ENCODE data around the gene SMIM10.
"Not testable (repeated sequence)": the region's sequence is repeated elsewhere in the genome, so short reads cannot be mapped to it uniquely, and the experiment has no call there.

Gene SMIM10

DNA sequence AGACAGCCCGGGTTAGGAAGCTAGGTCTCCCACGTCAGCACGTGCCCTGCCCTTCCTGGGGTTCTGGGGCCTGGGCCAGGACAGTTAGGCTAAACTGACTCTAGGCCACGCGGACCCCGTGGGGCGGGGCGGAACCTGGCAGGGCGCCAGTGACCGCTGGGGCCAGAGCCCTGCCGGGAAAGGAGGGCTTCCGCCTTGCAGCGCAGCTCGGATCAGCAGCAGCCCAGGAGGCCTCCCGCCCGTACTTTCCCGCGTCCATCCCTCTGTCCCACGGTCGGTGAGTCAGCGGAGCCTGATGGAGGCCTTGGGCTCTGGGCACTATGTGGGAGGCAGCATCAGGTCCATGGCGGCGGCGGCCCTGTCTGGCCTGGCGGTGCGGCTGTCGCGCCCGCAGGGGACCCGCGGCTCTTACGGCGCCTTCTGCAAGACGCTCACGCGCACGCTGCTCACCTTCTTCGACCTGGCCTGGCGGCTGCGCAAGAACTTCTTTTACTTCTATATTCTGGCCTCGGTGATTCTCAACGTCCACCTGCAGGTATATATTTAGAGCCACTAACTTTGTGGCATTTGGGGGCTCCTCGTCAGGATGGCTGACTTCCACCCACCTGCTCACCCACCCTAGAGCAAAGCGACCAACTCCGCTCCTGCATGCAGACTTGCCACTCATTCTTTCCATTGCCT lies at the start of gene SMIM10:
Gene SMIM10, plus strand, starts transcription at position 191 of the 681 bp plus-strand sequence. Its CDS starts 105 bp downstream, at position 296.
- peak; percentile 16 for DNase-seq (ENCODE audit: low spot score)

DNA sequence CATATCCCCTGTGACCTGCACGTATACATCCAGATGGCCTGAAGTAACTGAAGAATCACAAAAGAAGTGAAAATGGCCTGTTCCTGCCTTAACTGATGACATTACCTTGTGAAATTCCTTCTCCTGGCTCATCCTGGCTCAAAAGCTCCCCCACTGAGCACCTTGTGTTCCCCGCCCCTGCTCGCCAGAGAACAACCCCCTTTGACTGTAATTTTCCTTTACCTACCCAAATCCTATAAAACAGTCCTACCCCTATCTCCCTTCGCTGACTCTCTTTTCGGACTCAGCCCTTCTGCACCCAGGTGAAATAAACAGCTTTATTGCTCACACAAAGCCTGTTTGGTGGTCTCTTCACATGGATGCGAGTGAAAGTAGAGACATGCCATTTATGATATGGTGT lies 44.4 kb upstream of the SMIM10 start:
- not testable (repeated sequence) for DNase-seq (ENCODE audit: low spot score)

DNA sequence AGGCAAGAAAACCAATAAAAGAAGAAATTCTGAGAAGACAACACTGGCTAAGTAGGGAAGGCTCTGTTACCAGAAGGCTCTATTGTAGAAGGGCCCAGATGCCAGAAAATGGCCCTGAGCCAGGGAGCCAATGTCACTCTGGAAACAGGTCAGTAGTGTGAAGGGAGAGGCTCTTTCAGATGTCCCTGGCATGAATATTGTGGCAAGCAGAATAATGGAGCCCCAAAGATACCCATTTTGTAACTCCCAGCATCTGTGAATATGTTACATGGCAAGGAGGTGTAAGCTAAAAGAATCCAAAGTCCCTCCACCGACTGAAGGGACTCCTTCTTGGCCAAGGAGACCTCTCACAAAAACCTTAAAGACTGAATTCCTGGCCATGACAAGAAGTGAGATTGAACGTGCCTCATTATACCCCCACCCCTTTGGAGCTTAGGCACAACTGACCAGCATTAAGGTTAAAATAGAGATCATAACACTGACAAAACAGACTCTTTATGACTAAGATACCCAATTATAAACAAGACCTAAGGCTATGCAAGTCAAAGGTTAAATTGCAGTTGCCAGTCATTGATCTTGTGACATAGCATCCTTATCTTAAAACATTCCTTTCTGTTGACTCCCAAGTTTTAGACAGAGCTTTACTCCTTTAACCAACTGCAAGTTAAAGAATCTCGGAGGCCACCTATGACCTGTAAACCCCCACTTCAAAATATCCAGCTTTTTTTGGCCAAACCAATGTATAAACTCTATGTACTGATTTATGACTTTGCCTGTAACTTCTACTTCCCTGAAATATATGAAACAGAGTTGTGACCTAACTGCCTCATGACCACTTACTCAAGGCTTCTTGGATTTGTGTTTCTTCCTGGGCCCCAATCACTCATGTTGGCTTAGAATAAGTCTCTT lies 42.2 kb upstream of the SMIM10 start:
- DNase-seq (ENCODE audit: low spot score): no peak

DNA sequence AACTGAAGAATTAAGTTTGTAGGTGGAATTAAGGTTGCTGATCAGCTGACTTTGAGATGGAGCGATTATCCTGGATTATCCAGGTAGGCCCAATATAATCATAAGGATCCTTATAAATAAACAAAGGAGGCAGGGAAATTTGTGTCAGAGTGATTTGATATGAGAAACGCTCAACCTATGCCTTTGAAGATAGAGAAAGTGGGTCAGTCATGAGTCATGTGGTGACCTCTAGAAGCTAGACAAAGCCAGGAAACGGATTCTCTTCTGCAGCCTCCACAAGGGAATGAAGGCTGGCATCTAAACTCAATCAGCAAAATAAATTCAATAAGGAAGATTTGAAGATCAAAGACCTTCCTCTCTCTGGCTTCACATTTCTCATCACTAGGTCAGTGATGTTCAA lies 41.5 kb upstream of the SMIM10 start:
- no peak for DNase-seq (ENCODE audit: low spot score)

DNA sequence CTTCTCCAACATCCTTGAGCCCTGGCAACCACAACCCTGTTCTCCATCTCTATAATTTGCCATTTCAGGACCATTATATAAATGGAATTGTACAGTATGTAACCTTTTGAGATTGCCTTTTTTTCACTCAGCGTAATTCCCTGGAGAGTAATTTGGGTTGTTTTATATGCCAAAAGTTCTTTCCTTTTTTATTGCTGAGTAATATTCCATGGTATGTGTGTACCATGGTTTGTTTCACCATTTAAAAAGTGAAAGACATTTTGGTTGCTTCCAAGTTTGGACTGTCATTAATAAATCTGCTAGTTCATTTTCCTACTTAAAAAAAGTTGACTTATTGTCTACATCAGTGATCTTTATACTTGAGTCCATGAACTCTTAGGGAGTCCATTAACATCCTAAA lies 33.0 kb upstream of the SMIM10 start:
- DNase-seq (ENCODE audit: low spot score): no peak

DNA sequence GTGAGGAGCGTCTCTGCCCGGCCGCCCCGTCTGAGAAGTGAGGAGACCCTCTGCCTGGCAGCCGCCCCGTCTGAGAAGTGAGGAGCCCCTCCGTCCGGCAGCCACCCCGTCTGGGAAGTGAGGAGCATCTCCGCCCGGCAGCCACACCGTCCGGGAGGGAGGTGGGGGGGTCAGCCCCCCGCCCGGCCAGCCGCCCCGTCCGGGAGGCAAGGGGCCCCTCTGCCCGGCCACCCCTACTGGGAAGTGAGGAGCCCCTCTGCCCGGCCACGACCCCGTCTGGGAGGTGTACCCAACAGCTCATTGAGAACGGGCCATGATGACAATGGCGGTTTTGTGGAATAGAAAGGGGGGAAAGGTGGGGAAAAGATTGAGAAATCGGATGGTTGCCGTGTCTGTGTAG lies 30.4 kb upstream of the SMIM10 start:
- not testable (repeated sequence) for DNase-seq (ENCODE audit: low spot score)

DNA sequence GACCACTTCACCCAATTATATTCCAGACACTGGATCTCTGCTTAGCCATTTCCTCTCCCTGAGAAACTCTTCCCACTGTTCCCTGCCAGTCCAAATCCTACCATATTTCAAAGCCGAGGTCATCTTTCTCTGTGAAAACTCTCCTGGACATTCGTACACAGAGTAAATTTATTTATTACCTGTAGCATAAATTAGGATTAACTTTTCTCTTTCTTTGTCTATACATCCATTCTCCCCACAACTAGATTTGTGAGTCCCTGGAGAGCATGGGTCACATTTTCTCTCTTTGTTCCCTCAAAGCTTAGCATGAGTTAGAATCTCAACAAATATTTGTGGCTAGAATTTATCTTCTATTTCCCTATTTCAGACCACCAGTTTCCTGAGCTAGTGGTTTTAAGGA lies 27.8 kb upstream of the SMIM10 start:
- no peak for DNase-seq (ENCODE audit: low spot score)

DNA sequence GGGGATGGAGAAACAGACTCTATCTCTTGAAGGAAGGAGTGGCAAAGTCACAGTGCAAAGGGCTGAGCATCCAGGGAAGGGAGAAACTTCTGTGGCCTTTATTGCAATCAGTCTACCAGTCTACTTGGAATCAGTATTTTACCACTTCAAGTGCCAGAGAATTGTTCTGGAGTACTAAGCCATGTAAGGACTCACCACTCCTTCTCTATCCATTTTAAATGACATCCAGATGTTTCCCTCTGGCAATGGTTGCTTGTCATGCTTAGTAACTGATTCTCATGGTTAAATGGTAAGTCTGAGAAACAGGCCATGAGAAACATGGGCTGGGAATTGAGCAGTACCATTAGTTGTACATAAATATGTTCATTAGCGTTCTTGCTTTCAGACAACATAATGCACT lies 21.1 kb upstream of the SMIM10 start:
- no peak for DNase-seq (ENCODE audit: low spot score)

DNA sequence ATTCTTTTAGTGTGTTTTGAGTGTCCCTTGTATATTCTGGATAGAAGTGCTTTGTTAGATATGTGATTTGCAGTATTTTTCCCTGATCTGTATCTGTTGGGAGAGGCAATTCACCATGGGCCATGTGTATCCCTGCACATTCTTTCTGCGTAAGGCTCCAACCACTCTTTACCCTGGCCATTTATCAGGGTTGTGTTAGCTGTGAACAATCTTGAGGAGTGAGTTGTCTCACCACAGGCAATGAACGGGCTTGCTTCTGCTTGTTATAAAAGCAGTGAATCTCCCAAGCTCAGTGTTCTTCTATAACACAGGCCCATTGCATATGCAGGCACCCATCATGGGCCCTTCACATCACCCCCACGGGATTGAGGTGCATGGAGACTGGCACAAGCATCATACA lies 18.9 kb upstream of the SMIM10 start:
- DNase-seq (ENCODE audit: low spot score): no peak

DNA sequence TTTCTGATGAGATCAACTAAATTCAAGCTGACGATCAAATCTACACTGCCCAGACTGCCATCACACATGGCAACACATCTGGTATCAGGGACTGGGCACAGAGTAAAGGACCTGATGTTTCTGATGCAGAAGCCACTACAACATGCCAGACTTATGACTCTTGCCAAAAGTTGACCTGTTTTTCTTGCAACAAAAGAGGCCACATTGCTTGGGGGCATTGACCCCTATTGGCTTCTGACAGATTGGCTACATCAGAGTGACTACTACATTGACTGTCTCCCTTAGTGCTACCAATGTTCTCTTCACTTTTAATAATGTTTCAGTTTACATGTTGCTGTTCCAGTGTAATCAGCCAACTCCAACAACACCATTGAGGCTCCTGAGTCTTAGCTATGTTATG lies 15.3 kb upstream of the SMIM10 start:
- DNase-seq (ENCODE audit: low spot score): no peak

DNA sequence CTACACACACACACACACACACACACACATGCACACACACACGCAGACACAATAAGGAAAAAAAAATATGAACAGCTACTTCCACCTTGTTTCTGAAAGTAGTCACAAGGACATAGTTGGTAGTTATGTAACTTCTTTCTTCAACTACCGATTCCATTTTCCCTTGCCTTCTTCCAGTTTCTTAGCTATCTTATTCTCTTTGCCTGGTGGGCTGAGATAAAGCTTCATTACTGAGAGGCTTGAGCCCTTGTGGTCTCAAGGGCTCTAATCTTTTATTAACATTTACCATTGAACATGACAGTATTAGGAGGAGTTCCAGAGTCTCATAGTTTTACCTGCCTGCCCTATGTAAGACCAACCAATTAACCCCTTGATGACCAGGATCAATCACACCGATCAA lies 8.9 kb upstream of the SMIM10 start:
- no peak for DNase-seq (ENCODE audit: low spot score)

DNA sequence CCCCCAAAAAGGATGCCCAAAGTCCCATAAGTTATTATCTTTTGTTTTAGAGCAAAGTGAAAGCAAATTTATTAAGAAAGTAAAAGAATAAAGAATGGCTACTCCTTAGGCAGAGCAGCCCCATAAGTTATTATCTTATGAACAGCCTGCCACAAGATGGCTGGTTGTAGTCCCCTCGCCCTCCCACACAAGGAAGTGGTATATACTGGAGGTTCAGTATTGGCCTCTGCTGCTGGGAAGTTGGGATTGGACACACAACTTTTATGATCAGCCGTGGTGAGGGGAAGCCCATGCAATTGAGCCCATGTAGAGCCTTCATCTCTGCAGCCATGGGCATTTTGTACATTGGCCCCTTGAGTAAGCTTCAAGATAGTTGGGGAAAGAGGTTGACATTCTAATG lies 8.0 kb upstream of the SMIM10 start:
- DNase-seq (ENCODE audit: low spot score): no peak

DNA sequence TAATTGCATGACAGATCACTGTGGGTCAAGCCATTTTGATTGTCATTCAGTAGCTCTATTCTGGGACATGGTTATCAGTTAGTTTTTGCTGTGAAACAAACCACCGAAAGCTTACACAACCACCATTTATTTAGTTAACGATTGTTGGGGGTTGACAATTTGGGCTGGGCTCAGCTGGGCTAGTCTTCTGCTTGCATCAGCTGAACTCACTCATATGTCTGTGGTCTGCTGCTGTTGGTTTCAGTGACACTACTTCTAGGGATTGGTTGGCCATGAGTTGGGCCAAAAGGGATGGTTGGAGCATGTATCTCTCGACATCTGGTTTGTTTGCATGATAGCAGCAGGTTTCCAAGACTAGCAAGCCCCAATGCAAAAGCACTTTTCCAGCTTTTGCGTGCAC lies 5.3 kb upstream of the SMIM10 start:
- no peak for DNase-seq (ENCODE audit: low spot score)

DNA sequence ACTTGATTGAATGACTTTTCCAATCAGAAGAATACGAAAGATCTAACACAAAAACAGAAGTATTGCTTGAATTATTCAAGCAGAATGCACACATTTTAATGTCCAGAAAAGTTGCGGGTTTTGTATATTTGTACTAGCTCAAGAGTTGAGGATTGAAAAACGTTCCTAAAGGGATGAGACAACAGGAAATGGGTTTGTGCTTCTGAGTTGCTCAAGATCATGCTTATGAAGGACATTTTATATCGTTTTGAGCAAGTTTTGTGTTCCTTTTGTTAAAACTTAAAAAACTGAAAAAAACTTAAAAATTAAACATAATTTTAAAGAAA lies 353 bp upstream of the SMIM10 start:
- no peak for DNase-seq (ENCODE audit: low spot score)

DNA sequence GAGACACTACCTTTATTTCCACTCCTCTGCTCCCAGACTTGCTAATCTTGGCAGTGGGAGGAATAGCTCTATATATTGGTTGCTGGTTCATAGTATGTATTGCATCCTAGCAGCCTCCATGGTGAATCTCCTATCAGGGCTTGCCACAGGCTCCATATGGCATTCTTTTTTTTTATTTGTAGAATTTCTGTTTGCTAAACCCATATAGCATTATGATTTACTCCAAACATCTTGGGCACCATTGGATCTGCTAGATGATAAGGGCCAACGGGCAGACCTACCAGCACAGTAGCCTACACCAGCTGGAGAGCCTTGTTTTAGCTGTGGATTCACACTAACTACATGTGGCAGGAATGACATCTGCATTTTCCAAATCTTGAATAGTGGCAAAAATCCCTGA lies 6.9 kb downstream of the SMIM10 start:
- DNase-seq (ENCODE audit: low spot score): no peak

DNA sequence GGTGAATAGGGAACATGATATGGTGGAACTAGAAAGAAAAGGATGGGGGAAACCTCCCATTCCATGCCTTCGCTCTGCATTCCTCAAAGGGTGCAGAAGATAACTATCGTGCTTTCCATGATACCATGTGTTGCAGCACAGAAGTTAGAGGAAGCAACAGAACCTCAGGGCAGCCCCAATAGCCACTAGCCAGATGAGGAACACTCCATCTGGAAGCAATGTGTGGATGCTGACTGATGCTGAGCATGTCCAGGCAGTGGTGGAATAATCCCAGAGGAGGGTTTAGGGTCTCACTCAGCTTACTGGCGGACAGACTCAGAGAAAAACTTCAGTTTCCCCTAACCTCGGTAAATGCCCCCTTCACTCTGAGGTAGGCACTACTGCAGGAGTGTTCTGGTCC lies 7.5 kb downstream of the SMIM10 start:
- DNase-seq (ENCODE audit: low spot score): no peak

DNA sequence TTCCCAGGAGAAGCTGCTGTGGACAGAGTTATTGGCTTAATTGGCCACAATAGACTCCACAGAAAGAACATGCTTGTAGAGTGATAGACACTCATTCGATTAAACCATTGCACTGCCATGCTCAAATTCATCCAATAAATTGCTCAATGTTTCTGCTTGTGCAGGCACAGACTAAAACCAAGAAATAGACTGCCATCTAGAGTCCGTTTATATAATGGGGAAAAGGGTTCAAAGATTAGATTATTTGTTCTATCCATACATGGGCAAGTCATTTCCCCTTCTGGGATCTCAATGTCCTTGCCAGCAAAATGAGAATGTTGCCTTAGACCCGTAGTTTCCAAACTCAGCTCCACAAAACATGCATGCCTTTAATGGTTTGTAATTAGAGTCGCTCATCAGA lies 8.7 kb downstream of the SMIM10 start:
- no peak for DNase-seq (ENCODE audit: low spot score)

DNA sequence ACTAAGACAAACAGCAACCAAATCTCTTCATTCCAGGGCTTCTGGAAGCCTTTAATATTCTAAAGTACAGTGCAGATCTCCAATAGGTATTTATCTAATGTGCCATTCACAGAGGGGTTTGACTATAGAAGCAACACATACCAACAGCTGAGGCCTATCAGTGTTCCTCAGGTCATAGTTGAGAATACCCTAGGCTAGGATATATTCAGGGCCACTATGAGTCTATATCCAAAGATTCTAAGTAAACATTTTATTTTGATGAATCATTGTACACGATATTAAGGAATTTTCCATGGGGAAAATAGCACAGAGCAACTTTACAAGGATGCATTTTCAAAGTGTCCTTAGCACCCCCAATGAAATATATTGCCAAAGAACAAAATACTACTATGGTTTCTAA lies 9.7 kb downstream of the SMIM10 start:
- no peak for DNase-seq (ENCODE audit: low spot score)

DNA sequence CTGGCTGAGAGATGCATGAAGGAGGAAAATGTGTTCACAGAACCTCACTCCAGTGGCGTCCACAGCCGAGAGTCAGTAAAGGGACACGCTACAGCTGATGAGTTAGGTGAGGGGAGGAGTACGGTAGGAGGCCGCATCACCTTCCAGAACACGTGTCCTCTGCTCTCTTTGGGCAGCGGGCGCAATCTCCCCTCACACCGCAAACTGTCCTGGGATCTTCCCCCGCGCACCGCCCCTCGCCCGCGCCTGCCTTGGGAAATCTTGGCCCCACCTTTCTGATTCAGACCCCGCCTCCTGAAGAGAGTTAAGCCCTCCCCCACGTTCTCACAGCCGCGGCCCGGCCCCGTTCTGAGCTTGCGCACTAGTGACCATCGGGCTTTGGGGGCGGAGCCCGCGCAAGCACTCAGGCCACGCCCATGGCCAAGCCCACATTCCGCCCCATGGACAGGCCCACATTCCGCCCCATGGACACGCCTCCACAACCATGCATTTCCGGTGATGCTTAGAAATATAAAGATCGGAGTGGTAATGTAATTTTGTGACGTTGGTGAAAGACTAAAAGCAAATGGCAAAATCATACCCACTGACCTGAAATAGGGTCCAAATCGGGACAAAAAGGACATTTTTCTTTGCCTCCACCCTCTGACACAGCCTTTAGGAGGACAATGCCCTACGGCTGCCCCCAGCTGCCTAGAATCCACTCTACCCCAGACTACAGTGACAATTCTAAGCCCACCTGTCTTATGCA lies 13.3 kb downstream of the SMIM10 start:
- DNase-seq (ENCODE audit: low spot score): peak; percentile 88

DNA sequence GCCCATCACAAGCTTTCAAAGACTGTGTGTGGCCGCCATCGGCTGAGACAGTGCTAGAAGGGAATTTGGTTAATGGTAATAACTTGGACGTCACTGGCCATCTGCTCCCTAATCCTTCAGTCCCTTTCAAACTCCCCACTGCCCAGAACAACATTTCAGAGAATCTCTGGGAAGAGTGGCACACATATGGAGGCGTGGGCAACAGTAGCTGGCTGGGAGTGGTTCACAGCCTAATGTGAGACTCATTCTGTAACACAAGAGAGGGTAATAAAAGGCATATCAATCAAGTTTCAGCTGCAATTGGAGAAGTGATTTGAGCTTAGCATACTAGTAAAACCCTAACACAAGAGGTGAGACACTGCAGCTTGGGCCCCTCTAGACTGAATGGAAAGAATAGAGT lies 15.4 kb downstream of the SMIM10 start:
- no peak for DNase-seq (ENCODE audit: low spot score)

DNA sequence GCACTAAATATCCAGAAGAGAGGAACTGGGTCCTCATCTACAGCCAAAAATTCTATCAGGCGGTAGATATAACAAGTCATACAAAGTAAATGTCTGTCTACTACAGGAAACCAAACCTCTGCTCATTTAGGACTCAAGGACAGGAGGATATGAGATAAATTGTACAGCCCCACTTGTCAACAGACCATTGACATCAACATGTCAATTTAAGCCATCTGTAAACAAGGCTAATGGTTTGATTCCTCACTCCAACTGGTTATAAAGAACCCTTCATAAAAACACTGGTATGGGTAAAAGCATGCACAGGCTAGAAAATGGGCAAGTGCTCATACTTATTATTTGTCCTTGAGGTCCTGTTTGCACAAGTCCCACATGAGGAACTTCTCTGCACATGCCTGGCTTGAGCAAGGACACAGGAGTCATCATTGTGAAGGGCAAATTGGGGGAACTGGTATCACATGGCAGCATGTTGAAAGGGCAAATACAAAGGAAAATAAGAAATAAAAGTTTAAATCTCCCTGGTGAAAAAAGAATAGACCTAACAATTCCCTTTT lies 18.3 kb downstream of the SMIM10 start:
- no peak for DNase-seq (ENCODE audit: low spot score)

DNA sequence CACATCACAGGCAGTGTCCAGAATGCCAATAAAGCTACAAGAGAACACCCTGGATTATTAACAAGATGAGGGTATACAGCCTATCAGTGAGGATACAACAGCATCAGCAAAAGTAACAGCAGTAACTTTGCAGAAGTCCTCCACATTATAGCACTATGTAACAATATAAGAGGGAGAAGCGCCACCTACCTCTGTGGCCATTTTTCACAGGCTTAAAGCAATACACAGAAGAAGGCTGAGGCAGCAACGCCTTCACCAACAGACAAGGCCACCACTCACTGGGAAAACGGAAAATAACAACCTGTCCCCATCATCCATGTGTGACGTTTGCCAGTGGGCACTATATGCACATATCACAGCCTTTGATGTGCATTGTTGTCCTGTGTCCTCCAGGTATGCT lies 19.0 kb downstream of the SMIM10 start:
- DNase-seq (ENCODE audit: low spot score): no peak

DNA sequence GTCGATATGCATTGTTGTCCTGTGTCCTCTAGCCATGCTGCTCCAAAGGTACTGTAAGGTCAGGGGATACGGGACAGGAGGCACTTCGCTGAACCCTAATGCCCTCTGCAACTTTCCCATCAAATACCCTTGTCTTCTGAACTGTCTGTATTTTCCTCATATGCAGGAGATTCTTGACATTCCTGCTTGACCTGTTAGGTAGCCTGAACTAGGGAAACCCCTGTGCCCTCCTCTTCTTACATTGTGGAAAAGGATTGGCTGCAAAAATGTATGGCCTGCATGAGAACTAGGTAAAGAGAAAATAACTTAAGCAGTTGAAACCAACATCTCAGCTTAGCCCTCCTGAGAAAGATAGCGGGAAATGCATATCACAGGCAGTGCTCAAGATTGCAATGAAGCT lies 20.1 kb downstream of the SMIM10 start:
- no peak for DNase-seq (ENCODE audit: low spot score)
